ENCODE results near the gene PRR20G.

PRR20G gene

GRCh38 chr3:127260416-127260815, 27.4 kb downstream of the PRR20G start:
- no peak for DNase-seq (ENCODE audit: low read depth)
- no peak overlapping the region for H3K4me3 ChIP-seq (replicated peaks; ENCODE audit: low read depth, low read length)
- TF ChIP-seq, protein P1, sequence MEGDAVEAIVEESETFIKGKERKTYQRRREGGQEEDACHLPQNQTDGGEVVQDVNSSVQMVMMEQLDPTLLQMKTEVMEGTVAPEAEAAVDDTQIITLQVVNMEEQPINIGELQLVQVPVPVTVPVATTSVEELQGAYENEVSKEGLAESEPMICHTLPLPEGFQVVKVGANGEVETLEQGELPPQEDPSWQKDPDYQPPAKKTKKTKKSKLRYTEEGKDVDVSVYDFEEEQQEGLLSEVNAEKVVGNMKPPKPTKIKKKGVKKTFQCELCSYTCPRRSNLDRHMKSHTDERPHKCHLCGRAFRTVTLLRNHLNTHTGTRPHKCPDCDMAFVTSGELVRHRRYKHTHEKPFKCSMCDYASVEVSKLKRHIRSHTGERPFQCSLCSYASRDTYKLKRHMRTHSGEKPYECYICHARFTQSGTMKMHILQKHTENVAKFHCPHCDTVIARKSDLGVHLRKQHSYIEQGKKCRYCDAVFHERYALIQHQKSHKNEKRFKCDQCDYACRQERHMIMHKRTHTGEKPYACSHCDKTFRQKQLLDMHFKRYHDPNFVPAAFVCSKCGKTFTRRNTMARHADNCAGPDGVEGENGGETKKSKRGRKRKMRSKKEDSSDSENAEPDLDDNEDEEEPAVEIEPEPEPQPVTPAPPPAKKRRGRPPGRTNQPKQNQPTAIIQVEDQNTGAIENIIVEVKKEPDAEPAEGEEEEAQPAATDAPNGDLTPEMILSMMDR (IDR thresholded peaks at IDR 0.05; ENCODE audit: low read length, missing control alignments): no peak

GRCh38 chr3:127259882-127260281, 28.0 kb downstream of the PRR20G start:
- H3K4me3 ChIP-seq (replicated peaks; ENCODE audit: low read depth, low read length): no peak overlapping the region
- DNase-seq (ENCODE audit: low read depth): no peak
- TF ChIP-seq, protein P1 (IDR thresholded peaks at IDR 0.05; ENCODE audit: low read length, missing control alignments): no peak

GRCh38 chr3:127258733-127259132, 29.1 kb downstream of the PRR20G start:
- H3K4me3 ChIP-seq (replicated peaks; ENCODE audit: low read depth, low read length): no peak overlapping the region
- DNase-seq (ENCODE audit: low read depth): no peak
- TF ChIP-seq, protein P1 (IDR thresholded peaks at IDR 0.05; ENCODE audit: low read length, missing control alignments): no peak

DNA sequence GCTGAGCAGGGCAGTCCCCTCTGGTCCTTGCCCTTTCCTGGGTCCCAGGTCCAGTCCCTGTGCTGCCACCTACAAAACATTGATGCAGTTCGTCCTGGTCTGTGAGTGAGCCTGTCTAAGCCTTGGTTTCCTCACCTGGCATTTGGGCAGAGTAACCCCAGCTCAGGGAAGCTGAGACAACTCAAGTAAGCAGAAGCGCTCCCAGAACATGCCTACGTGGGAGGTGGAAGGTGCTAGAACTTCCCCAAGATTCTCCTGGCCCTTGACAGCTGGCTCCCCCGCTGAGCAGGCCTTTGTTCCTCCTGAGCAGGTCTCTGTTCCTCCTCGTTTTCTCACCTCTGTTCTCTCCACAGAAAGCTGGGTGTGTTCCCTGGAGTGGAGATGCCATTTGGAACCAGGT, 30.5 kb downstream of the PRR20G start:
- DNase-seq (ENCODE audit: low read depth): no peak
- H3K4me3 ChIP-seq (replicated peaks; ENCODE audit: low read depth, low read length): no peak overlapping the region
- TF ChIP-seq, protein P1 (IDR thresholded peaks at IDR 0.05; ENCODE audit: low read length, missing control alignments): no peak

DNA sequence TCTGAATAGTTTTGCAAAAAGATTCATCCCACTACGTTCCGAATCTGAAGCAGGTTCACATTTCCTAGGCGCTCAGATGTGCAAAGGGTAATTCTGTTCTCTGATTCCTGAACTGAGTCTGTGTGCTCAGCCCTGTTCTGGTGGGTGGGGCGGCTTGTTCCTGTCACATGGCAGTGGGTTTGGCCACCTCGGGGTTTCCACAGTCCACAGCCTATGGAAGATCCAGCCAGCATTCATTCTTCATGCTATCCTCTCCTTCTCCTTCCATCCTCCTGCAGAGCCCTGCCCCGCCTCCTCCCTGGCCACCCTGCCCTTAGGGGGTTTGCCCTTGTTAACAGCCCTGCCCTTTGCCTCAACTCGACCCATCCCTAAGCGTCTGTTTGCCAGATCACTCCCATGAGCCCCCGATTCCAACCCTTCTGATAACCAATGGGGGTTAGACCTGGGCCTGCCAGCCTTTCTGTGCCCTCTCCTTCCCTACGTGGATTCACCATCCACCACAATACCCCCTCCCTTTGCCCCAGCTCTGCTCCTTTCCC, 31.0 kb downstream of the PRR20G start:
- TF ChIP-seq, protein P1 (IDR thresholded peaks at IDR 0.05; ENCODE audit: low read length, missing control alignments): no peak
- no peak overlapping the region for H3K4me3 ChIP-seq (replicated peaks; ENCODE audit: low read depth, low read length)
- DNase-seq (ENCODE audit: low read depth): no peak

DNA sequence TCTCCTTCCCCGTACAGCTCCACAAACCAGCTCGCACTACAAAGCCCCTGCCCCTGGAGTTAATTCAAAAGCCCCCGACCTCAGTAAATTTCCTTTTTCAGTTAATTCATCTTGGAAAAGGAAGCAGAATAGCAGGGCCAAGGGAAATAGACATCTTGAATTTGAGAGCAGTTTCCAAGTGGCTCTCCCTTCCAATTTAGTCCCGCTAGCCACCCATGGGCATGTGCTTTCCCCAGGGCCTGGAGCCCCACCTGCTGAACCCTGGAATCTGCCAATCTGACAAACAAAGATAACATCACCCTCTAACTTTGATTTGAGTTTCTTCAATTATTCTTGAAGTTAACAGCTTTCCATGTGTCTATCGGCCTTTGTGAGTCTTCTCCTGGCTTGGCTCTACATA, 31.7 kb downstream of the PRR20G start:
- H3K4me3 ChIP-seq (replicated peaks; ENCODE audit: low read depth, low read length): no peak overlapping the region
- no peak for DNase-seq (ENCODE audit: low read depth)
- TF ChIP-seq, protein P1 (IDR thresholded peaks at IDR 0.05; ENCODE audit: low read length, missing control alignments): no peak

DNA sequence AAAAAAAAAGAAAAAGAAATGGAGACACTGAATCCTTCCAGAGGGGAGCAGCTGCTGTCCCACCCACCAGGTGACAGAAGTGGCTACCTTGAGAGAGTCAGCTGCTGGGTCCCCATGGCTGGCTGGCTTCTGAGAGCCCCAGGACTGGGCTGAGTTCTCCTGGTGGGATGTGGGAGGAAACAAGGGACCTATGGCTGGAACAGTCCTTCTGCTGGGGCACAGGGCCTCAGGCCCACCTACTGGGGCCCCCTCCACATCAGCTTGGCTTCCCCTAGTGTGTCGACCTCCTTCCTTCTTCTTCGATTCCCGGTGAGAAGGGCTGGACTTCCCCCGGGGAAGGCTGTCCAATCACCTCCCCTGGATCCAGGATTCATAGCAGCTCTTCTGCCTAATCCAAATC, 32.3 kb downstream of the PRR20G start:
- no peak overlapping the region for H3K4me3 ChIP-seq (replicated peaks; ENCODE audit: low read depth, low read length)
- TF ChIP-seq, protein P1 (IDR thresholded peaks at IDR 0.05; ENCODE audit: low read length, missing control alignments): no peak
- DNase-seq (ENCODE audit: low read depth): no peak
